ENCODE results near the gene IGSF3.

IGSF3 gene

DNA sequence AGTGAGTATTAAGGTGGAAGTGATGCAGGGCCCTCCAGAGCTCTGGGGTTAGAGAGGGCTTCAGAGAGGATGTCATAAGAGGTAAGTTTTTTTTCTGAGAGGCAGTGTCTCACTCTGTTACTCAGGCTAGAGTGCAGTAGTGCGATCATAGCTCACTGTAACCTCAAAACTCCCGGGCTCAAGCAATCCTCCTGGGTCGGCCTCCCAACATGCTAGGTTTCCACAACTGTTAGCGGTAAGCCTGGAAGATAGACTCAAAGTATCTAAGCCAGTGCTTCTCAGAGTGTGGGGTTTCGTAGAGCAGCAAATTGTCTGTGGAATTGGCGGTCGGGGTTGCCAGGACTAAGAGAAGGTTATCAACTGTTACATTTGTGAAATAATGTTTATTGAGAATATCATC, 18.6 kb upstream of the IGSF3 start:
- DNase-seq: no peak

DNA sequence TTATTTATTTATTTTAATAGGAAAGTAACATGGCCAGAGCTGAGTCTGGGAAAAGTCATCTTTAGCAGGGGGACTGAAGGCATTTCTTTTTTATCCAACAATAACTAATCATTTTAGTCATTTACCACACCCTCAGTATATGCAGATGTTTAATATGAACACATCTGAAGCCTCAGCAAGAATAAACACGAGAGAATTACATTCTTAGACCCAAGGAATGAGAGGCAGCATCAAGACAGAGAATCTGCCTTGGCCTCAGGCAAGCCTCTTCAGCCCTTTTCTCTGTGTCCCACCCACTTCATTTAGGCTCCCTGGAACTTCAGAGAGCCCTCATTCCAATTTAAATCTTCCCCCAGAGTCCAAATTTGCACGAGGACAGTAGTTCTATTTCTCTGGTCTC, 17.0 kb upstream of the IGSF3 start:
- no peak for DNase-seq

DNA sequence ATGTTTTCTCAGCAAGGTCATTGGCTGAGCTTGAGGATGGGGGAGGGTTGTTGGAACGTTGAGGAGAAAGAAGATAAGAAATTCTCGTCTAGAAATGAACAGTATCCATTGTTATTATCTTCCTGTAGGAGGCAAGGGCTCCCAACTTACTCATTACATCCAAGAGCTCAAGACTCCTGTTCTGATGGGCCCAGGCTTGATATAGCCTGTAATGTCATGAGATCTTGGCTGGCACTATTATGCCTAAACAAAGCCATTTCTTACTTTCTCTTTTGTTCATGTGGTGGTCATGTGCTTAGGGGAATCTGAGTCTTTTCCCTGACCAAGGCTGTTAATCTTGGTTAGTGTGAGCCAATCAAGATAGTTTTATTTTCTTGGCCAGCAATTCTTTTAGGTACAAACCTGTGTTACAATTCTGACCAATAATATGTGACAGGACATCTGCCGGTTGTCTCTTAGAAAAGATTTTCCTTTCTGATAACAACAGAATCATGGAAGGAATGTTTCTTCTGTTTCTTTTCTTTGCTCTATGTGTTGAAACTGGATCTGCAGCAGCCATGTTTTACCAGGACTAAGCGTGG, 15.2 kb upstream of the IGSF3 start:
- peak; percentile 14 for DNase-seq

DNA sequence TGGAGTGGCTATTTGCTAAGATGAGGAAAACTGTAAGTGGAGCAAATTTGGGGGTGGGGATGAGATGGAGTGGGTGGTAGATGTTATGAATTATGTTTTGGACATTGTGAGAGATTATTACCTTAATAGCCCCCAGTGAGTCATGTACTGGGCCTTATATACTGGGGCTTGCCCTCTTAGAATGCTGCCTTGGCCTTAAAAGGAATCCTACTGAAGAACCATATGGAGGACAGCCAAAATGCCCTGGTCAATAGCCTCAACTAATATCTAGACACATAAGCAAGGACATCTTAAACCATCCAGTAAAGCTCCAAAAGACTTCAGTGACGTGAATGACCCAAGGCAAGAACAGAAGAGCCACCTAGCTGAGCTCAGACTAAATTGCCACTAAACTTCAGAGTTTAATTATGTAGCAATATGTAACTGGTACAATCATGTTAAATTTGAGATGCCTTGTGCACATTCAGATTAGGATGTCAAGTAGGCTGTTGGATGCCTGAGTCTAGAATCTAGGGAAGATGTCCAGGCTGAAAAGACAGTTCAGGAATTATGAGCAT, 13.9 kb upstream of the IGSF3 start:
- DNase-seq: no peak

DNA sequence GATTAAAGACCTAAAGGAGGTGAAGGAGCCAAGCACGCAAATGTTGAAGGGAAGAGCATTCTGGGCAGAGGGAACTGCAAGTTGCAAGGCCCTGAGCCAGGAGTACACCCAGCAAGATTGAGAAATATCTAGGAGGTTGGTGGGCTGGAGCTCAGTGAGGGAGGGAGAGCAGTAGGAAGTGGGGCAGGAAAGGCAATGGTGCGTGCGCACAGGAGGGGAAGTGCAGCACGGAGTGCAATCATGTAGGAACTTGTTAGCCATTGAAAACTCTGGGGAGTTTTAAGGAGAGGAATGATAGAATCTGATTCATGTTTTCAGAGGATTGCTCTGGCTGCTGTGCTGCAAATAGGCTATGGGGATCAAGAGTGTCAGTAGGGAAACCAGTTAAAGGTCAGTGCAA, 13.2 kb upstream of the IGSF3 start:
- peak; percentile 33 for DNase-seq

DNA sequence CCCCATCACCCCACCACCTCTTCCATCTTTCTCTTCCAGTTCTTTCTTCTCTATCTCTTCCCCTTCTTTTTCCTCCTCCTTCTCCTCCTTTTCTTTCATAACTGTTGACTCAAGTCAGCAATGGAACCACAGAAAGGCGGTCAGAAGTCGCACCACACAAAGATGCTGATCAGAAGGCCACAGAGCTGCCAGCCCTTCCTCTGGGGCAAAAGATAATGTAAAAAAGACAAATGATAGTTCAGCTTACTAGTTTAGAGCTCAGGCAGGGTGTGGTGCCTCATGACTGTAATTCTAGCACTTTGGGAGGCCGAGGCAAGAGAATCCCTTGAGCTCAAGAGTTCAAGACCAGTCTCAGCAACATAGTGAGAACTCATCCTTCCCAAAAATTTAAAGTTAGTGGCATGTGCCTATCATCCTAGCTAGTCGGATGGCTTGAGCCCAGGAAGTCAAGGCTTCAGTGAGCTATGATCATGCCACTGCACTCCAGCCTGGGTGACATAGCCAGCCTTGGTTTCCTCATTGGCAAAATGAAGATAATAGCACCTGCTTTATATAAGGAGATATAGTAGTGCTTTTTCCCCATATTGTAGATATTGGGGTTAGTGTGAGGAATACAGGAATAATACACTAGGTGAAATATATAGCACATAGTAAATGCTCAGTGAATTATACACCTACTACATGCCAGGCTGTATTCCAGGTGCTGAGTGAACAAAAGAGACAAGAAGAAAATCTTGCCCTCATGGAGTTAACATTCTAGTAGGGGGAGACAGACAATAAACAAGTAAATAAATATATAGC, 12.5 kb upstream of the IGSF3 start:
- DNase-seq: no peak

DNA sequence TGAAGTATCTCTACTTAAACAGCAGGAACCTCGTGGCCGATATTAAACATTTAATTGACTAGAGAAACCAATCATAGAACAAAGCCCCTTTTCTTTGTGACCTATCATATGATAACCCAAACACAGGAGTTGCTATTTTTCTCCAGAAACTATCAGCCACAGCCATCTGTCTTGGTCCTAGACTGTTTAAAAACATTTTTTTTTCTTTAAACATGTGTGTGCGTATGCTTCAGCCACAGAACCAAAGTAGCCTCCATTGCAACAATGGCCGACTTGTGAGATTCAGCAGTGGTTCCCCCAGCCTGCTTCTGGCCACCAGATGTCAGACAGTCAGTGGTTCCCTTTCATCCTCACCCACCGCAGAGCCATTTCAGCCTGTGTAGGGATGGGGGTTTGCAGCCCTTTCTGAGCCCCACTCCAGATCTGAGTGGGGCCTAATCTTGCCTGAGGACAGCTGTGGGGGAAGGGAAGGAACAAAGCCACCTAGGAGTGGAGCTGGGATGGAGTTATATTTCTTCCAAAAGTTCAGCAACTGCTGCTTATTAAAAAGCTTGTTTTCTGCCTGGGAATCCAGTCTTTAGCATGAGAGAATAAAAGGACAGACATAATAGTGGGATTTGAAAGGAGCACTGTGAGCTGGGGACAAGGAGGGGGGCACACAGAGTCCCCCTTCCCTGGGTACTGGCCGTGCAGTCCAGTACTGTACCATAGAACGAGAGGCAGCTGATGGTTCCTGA, 11.7 kb upstream of the IGSF3 start:
- no peak for DNase-seq

DNA sequence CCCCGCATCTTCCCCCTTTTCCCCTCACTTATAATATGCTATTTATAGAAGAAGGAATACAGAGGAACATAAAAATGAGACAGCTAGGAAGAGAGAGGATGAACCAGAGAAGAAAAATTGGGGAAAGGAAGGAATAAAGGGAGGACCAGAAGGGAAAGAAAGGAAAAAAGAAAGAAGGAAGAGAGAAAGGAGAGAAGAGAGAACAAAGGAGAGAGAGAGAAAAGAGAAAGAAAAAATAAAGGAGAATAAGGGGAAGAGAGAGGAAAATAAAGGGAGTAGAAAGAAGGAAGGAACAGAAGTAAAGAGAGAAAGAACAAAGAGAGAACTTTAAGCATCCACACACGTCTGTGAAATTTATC, 11.2 kb upstream of the IGSF3 start:
- no peak for DNase-seq

DNA sequence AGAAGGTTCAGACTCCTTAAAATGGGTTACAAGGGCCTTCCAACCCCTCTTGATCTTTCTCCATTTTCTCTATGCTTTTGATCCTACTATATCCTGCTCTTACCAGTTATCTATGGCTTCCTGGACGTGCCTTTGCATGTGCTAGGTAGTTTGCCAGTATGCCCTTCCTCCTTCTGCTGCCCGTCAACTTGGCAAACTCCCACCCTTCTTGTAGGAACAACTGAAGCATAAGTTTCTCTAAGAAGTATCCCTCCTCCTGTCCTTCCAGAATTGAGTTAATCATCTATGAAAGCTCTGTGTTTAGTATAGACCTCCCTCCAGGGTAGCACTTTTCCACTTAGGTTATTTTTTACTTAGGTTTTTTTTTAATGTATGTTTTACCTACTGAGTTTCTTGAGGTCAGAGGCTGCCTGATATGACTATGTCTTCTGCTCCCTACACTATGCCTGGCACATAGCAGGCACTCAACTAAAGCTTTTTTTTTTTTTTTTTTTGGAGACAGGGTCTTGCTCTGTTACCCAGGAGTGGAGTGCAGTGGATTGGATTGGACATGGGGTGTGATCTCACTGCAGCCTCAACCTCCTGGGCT, 10.0 kb upstream of the IGSF3 start:
- DNase-seq: no peak

DNA sequence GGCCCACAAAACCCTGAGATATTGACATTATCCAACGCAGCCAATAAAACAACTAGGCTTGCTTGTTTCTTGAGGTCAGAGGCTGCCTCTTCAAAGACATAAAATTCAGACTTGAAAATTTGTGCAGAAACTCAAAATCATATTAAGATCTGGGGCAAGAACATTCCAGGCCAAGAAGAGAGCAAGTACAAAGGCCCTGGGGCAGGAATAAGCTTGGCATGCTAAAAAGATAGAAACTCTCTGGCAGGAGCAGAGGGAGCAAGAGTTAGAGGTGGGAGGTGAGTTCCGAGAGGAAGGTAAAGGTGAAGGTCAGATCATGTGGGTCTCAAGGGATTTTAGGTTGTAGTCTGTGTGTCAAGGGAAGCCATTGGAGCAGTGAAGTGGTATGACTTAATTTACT, 8.8 kb upstream of the IGSF3 start:
- no peak for DNase-seq

DNA sequence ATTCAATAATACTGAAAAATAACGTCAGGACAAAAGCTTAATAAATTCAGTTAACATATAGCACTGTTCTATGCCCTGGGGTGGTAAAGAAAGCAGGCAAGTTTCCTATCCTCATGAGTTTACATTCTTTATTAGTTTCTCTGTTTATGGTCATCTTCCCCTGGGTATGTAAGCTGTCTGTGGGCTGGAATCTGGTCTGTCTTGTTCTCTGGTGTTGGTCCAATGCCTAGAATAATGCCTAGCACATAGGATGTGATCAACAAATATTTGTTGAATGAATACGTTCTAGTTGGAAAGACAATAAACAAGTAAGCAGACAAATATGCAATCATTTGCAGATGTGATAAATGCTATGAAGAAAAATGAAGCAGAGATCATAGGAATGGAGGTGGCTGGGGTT, 7.2 kb upstream of the IGSF3 start:
- no peak for DNase-seq

DNA sequence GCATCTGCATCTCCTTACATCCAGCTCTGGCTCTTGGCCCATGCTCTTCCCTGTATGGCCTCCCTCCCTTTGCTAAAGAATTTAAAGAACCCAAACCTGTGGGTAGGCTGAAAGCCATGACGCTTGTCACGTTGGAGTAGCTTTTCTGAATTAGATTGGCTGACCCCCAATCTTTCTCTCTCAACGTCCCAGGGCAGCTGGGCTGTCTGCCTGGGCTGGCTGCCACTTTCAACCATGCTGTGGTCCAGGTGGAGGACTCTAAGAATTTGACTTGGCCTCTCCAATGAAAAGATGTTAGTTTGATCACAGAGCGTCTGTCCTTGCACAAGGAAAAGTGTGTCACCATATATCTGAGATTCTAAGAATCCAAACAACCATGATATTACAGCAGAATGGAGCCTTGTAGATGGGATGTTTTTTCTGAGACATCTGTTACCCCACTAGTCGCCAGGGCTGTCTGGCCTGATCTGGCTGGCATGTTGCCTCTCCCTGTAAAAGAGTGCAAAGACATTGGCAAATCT, 6.5 kb upstream of the IGSF3 start:
- DNase-seq: no peak

DNA sequence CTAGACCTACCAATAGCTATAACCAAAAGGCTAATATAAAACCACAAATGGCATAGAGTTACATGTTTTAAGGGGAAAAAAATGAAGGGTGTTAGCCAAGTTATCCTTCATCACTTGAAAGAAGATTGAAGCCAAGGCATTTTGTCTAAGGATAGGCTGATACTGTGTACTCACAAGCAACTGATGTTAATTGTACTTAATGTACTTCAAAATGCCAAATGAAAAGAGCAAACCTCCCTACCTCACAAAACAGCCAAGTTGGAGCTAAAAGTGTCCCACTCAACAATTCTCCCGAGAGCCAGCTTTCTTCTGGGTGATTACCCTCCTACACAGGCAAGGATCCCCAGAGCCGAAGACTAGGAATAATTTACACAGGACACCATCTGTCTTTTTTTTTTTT, 4.4 kb upstream of the IGSF3 start:
- no peak for DNase-seq

DNA sequence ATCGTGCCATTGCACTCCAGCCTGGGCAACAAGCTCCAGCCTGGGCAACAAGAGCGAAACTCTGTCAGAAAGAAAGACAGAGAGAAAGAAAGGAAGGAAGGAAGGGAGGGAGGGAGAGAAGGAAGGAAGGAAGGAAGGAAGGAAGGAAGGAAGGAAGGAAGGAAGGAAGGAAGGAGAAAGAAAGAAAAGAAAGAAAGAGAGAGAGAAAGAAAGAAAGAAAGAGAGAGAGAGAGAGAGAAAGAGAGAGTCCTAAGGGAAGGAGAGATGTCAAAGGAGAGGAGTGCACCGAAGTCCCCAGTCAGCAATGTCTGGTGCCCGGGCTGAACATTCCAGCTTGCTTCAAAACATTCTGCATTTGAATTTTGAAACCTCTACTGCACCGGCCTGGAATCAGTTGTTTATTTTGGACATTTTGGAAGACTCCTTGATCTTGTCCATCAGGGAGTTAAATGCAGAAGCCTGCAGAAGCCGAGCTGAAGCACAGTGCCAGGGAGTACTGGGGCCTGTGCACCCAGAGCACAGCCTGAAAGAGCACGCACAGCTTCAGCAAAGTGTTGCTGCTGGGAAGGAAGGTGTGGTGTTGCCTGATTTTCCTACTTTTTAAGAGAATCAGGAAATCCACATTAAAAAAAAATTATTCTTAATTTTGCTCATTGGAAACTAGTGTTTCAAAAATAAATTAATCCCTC, 3.7 kb upstream of the IGSF3 start:
- no peak for DNase-seq

DNA sequence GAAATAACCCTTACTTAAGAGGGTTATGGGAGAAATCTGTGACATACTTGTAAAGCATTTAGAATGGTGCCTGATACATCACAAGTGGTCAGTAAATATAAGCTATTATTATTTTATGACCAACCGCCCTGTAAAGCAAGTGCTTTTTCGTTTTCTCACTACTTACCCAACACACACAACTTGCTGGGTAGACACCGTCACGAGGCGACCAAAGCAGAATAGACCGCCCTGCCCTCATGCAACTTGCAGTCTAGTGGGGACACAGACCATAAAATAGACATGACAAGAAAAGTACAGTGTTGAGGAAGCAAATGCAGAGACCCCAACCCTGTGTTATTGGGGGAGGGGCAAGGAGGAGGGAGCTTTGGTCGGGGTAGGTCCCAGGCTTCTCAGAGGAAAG, 744 bp upstream of the IGSF3 start:
- DNase-seq: no peak

DNA sequence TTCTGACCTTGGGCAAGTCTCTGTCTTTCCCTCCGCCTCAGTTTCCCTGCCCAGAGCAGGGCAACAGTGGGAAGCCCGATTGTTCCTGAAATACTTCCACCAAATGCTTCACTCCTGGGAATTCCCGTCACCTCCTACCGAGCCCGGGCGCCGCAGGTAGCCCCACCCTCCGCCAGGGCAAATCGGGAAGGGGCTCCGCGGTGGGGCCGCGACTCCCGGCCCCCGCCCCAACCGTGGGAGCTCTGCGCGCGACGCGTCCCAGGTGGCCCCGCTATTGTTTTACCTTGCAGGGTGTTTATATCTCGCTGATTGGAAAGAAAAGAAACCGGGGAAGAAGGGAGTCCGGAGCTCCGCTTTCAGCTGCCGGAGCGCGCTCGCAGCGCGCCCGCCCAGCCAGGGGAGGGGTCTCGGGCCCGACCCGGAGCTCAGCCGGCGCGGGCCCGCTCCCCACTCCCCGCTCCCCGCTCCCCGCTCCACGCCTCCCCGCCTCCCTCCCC, 407 bp downstream of the IGSF3 start:
- no peak for DNase-seq

DNA sequence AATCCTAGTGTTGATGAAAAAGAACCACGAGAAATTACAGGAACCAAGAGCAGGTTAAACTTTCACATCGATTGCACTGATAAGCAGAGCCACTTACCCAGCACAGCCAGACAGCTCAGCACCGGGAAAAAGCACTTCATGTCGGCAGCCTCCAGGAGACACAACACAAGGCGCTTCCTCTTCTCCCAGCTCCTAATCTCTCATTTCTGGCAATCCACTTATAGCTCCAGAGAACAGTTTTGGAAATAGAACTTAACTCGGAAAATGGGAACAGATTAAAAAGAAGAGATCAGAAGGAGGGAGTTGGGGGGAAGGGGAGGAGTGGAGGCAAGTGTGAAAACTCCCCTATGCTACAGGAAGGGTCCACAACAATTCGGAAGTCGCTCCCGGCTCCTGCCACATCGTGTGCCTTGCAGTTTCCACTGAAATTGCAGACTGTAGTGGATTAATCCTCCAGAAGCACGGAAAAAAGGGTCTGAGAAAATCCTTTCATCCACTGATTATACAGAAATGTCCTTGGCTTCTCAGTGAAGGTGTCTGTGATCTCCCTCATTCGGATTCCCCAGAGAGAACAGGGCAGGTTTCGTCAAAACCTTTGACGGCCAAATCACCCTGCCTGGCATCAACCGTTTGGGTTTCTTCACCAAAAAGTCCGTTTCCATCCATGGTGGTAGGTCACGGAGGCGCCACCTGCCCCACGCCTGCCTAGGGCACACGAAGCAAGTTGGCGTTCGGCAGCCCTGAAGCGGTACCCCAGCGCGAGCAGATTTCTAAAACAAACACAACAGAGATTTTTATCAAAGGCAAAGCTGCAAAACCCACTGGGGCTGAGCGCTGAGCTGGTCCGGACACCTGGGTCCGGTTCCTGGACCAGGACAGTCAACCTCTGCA, 1.1 kb downstream of the IGSF3 start:
- no peak for DNase-seq

DNA sequence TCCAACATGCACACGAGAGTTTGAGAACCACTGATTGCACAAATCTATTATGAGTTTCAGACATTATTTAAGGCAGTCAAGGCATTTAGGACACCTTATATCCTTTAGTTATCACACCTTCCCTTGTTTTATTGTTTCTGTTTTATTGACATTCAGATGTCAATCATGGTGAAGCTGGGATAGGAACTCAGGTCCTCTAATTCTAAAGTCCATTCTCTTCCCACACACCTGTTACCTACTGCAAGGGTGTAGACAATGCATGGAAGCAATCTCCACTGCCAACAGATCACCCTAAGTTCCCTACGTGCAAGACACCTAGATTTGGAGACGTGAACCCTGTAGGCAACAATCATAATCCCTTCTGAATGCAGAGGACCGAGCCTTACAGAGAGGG, 2.6 kb downstream of the IGSF3 start:
- DNase-seq: no peak

DNA sequence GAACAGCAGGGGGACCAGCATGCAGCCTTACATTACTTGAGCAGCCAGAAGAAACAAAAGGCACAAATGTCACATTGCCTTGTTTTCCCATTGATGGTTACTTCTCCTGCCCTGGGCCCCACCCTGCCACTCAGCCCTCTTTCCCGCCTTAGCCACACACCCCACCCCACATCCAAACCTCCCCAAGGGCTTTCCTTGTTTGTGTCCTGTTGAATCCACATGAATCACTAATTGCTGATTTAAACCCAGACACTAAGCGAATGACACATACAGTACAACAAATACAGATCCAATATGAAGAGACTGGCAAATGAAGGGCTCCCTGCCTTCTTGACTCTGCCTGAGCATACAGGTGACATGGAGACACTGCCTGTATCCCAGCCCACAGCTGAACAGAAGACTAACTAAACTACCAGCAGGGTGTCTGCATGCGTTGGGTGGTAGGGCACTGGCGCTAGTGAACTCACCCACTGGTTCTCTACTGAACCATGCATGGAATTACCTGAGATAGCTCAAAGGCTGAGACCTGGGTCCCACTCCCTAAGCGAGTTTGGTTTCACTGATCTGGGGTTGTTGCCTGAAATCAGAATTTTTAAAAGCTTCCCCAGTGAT, 3.1 kb downstream of the IGSF3 start:
- no peak for DNase-seq

DNA sequence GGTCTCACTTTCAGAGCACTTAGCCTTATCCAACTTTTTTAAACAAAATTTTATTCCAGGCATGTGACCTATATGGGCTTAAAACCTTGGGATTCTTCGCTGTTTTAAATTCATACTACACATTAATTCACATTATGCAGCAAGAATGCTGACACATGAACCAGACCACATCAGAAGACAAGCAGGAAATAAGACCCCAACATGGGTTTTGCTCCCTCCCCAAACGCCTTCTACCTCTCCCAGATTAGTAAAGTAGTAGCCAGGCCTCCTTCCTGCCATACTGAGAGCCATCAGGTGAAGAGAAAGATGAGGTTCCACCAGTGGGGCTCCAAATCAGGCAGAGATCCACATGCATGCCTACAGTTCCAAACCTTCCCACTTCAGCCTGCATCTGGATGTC, 3.7 kb downstream of the IGSF3 start:
- no peak for DNase-seq

DNA sequence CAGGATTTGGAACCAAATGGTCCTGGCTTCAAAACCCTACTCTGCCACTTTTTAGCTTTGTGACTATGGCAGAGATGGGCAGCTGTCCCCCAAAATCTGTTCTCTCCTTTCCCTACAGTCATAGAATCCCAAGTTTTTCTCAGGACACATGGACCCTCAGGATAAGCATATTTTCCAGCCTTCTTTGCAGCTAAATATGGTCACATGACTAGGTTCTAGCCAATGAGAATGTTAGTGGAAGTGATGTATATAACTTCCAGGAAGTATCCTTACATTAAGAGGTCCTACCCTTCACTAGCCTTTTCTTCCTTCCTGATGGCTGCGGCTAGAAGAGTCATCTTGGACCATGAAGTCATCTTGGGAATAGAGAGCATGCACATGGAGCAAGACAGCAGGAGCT, 5.9 kb downstream of the IGSF3 start:
- DNase-seq: no peak

Data from inflammatory macrophage treated with lipopolysaccharide for 4 hours (primary cell).